Astrocyte of the spinal cord (primary cell): Measurements from ENCODE around the gene TTC9.

ENCODE experiments used
- DNase-seq: peaks from one replicate; pipeline ENCODE4 v3.0.0; 2011; ENCODE audit warnings: low read depth, low spot score
- H3K4me3 ChIP-seq: 2 replicates; pipeline ENCODE4 v1.5.1; 2011; ENCODE audit warnings: low read depth, mild to moderate bottlenecking, low read length, moderate library complexity
- in situ Hi-C: cut with HindIII; loops from 2 replicates; pipeline ENCODE4 v1.10.0; 2017; ENCODE audit warnings: low sequenced_read_pairs
- TF ChIP-seq, protein P1 (sequence below): IDR thresholded peaks from 2 replicates; pipeline ENCODE4 v1.5.1; 2012; ENCODE audit warnings: low read depth, mild to moderate bottlenecking, low read length, inconsistent platforms

TTC9 gene

DNA sequence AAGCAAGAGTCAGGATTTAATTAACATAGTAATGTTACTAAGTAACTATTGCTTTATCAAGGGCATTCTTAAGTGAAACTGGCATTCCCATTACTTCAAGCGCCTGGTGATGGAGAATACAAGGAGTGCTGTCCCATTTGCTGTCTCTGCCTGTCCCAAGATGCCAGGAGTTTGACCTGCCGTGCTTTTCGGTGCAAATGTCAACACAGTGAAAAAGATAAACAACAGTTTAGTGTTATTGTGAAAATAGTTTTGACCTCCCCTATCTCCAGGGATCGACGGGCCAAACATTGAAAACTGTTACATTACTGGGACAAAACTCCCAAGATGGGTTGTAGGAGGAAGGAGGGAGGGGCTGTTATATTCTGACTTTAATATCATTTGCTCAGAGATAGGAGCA, 74.8 kb downstream of the TTC9 start:
- DNase-seq = no peak
- TF ChIP-seq, protein P1, sequence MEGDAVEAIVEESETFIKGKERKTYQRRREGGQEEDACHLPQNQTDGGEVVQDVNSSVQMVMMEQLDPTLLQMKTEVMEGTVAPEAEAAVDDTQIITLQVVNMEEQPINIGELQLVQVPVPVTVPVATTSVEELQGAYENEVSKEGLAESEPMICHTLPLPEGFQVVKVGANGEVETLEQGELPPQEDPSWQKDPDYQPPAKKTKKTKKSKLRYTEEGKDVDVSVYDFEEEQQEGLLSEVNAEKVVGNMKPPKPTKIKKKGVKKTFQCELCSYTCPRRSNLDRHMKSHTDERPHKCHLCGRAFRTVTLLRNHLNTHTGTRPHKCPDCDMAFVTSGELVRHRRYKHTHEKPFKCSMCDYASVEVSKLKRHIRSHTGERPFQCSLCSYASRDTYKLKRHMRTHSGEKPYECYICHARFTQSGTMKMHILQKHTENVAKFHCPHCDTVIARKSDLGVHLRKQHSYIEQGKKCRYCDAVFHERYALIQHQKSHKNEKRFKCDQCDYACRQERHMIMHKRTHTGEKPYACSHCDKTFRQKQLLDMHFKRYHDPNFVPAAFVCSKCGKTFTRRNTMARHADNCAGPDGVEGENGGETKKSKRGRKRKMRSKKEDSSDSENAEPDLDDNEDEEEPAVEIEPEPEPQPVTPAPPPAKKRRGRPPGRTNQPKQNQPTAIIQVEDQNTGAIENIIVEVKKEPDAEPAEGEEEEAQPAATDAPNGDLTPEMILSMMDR = no peak
- in situ Hi-C loops = no loop called here
- no peak overlapping the region for H3K4me3 ChIP-seq

DNA sequence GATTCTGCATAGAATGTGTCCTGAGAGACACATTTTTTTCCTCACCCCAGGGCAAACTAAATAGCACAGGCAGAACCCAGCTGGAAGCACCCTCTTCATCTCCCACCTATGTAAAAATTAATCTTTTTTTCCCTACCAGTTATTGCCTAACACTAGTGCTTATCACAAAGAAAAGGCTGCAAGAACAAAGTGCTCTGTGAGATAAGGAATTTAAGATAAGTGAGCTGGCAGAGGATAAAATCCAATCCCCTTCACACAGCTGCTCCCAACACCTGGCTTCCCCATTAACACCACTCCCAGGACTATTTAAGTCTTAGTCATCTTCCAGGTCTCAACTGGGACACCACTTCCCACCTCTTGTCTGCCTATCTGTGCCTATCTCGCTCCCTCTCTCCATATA, 75.2 kb downstream of the TTC9 start:
- TF ChIP-seq, protein P1 = no peak
- in situ Hi-C loops = no loop called here
- H3K4me3 ChIP-seq = no peak overlapping the region
- no peak for DNase-seq

DNA sequence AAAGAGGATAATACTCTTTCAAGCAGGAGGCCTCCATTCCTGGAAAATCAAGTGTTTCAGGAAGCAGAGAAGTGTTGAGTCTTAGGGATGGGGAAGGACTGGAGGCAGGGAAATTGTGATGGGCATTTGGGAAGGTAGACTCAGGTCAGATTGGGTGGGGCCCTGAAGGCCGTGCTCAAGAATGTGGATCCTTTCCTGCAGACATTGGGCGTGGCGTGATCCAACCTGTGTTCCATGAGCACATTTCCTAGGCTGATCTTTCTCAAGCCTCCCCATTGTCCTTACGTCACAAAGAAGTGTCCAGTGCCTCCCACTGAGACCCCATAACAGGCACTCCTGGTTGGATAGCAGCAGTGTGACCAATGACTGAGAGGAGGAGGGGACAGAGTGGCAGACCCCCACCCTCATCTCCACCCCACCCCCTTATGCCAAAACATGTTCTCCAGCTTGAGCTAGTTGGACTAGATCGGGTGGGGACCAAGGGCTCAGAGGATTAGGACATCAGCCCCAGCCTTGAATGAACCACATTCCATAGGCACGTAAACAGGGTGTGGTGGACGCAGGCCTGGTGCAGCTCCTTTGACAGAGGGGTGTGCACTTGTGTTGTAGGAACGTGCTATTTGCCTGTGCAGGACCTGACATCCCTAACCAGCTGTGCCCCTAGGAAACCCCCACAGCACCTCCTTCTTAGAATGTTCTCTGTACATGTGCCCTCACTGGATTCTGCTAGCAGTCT, 76.8 kb downstream of the TTC9 start:
- TF ChIP-seq, protein P1 = no peak
- in situ Hi-C loops = no loop called here
- no peak overlapping the region for H3K4me3 ChIP-seq
- DNase-seq = no peak

DNA sequence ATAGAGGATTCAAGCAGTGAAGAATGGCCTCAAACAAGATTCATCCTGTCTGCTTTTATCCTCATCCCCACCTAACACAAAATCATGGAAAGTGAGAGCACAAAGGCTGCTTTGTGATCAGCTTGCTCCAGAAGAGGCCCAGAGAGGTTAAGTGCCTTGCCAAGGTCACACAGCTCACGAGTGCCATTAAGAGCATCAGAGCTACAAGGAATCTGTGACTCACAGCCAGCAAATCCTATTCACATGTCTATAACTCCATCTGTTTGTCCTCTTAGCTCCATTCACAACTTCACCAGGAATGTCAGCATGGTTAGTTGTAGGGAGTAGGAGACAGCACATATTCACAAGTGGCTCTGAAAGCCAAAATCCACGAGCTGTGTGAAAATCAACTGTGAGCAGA, 79.8 kb downstream of the TTC9 start:
- no peak for DNase-seq
- in situ Hi-C loops = no loop called here
- no peak overlapping the region for H3K4me3 ChIP-seq
- TF ChIP-seq, protein P1 = no peak

DNA sequence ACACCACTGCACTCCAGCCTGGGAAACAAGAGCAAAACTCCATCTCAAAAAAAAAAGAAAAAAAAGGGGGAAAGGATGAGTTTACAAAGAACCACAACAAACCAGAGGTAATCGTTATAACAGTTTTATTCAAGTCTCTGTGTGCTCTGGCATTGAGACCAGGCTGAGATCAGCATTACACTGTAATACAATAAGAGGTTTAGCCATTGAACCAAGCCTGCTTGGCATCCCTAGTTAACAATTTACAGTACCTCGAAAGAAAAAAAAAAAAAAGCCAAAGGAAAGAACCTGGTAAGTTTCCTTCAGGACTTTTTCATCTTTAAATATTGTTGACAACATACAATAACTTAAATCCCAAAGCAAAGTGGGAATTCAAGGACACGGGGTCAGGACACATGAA, 80.7 kb downstream of the TTC9 start:
- H3K4me3 ChIP-seq = no peak overlapping the region
- TF ChIP-seq, protein P1 = no peak
- in situ Hi-C loops = no loop called here
- no peak for DNase-seq

DNA sequence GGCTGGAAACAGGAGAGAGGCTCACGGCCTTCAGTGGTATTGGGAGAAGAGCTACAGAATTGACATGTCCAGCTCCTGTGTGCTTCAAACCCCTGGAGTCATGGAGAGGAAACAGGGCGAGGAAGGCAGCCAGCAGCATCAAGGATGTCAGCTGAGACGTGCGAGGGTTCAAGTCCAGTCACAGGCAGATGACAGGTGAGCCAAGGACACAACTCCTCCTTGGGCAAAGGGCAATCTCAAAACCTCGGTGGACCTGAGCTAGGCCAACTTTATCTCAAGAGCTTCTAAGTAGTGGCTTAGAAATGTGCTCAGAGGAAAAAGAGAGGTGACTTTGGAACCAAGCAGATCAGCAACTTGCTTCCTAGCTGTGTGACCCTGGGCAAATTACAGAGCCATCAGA, 81.6 kb downstream of the TTC9 start:
- no peak for DNase-seq
- in situ Hi-C loops = no loop called here
- TF ChIP-seq, protein P1 = no peak
- no peak overlapping the region for H3K4me3 ChIP-seq
